ENCODE measurements around the gene PCCA. TPM values are rescaled to one million over a fixed set of nuclear protein-coding genes. Genes with fewer than 3 reads are reported as not detected.

Gene PCCA
- total and polyA plus RNA-seq, 2 of the 13 experiments (the other 11 are each of a cell fraction or from before 2014, with no cell fraction given): 15.0 to 32.2 TPM

DNA sequence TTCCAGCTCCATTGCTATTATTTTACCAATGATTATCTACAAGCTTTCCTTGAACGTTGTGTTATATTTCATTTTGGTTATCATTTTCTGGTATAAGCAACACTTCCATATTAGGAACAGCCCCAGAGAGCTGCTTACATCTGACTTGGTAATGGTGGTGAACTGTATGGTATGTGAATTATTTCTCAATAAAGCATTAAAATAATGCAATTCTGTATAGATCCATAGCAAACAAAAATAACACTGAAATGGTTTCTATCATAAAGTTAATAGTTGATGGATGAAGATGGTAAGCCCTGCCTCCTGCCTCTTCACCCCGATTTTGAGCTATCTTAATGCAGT lies 472.2 kb downstream of the PCCA start:
- Histone ChIP-seq H3K36me3 (replicated peaks in 1 of 2; ENCODE audit: control insufficient read depth in 1 of 2, insufficient read depth in 2 of 2, low read length in 2 of 2) (no peaks in the 10 kb centered on the region), H4K20me1 (ENCODE audit: insufficient read depth, low read length) (no peaks in the 10 kb centered on the region), H3K4me1 (ENCODE audit: insufficient read depth, low read length) (peaks cover 64% of the 10 kb centered on the region), H2AFZ (ENCODE audit: low read length) (no peak overlapping the region), H3K4me3 (replicated peaks in 1 of 3; ENCODE audit: insufficient read depth in 1 of 3, low read depth in 2 of 3, low read length in 3 of 3) (no peak overlapping the region), H3K9ac (ENCODE audit: insufficient read depth, low read depth, low read length) (no peak overlapping the region), H3K27ac (ENCODE audit: extremely low read length, insufficient read depth, low read length) (no peak overlapping the region), H3K9me3 (ENCODE audit: low read length) (no peaks in the 10 kb centered on the region), H3K79me2 (ENCODE audit: insufficient read depth, low read length) (no peaks in the 10 kb centered on the region), H3K27me3 (ENCODE audit: control insufficient read depth in 1 of 2, insufficient read depth in 2 of 2, low read length in 2 of 2) (no peaks in the 10 kb centered on the region), H3K4me2 (ENCODE audit: low read depth, low read length) (no peak overlapping the region; the same call in 1 of the 2 replicates)
- BruUV-seq (replicated peaks): no TSS peak
- CTCF ChIA-PET (ENCODE audit: low intra/inter-chr PET ratio, low total read pairs): no interaction called here
- no peak for ATAC-seq
- WGBS (ENCODE audit: low lambda C conversion rate): 71% methylated on average over 2 of the region's 2 CpGs
- in situ Hi-C loops (cut with HindIII; ENCODE audit: extremely low pct_ligation_motif_present, low pct_unique_long_range_greater_than_20kb) (no loop called here), intact Hi-C loops (cut with micrococcal nuclease; ENCODE audit: unreplicated experiment) (no loop called here)
- POLR2A ChIA-PET: no interaction called here
- no peak for TF ChIP-seq ZNF180 (CRISPR knock-in tag; IDR thresholded peaks at IDR 0.05; ENCODE audit: borderline replicate concordance, low read depth)
- no peak for TF ChIP-seq ZNF670 (CRISPR knock-in tag; IDR thresholded peaks at IDR 0.05; ENCODE audit: borderline replicate concordance)
- no peak for TF ChIP-seq ZNF251 (CRISPR knock-in tag; IDR thresholded peaks at IDR 0.05)
- TF ChIP-seq ZIK1 (CRISPR knock-in tag; IDR thresholded peaks at IDR 0.05; ENCODE audit: borderline replicate concordance, low read depth): no peak
- TF ChIP-seq ZNF317 (CRISPR knock-in tag; IDR thresholded peaks at IDR 0.05): no peak
- TF ChIP-seq ZKSCAN8 (CRISPR knock-in tag; IDR thresholded peaks at IDR 0.05; ENCODE audit: borderline replicate concordance): no peak
- TF ChIP-seq RBAK (CRISPR knock-in tag; IDR thresholded peaks at IDR 0.05): no peak
- no peak for TF ChIP-seq ZNF557 (CRISPR knock-in tag; IDR thresholded peaks at IDR 0.05)
- TF ChIP-seq JUNB (CRISPR knock-in tag; IDR thresholded peaks at IDR 0.05; ENCODE audit: borderline replicate concordance): no peak
- no peak for TF ChIP-seq CC2D1A (CRISPR knock-in tag; IDR thresholded peaks at IDR 0.05)
- no peak for TF ChIP-seq ARNTL (CRISPR knock-in tag; IDR thresholded peaks at IDR 0.05)
- TF ChIP-seq ZSCAN29 (CRISPR knock-in tag; conservative IDR thresholded peaks at IDR 0.05): no peak
- no peak for TF ChIP-seq ADNP (CRISPR knock-in tag; IDR thresholded peaks at IDR 0.05)
- TF ChIP-seq, protein P1, sequence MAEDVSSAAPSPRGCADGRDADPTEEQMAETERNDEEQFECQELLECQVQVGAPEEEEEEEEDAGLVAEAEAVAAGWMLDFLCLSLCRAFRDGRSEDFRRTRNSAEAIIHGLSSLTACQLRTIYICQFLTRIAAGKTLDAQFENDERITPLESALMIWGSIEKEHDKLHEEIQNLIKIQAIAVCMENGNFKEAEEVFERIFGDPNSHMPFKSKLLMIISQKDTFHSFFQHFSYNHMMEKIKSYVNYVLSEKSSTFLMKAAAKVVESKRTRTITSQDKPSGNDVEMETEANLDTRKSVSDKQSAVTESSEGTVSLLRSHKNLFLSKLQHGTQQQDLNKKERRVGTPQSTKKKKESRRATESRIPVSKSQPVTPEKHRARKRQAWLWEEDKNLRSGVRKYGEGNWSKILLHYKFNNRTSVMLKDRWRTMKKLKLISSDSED (CRISPR knock-in tag; IDR thresholded peaks at IDR 0.05): no peak
- TF ChIP-seq HNRNPK (IDR thresholded peaks at IDR 0.05; ENCODE audit: low read depth, low read length, poor library complexity, severe bottlenecking): no peak
- DNase-seq (ENCODE audit: low spot score): no peak
- FAIRE-seq: no peak
